NCI-H1694 treated with DMSO at 0.1 percent for 48 hours (cell line): ENCODE data around the gene DECR2.
"Not testable (repeated sequence)": the region's sequence is repeated elsewhere in the genome, so short reads cannot be mapped to it uniquely, and the experiment has no call there.

Source experiments
- DNase-seq: peaks from one replicate; lab custom pipeline; 2025; lab: John Stamatoyannopoulos, UW

Gene DECR2

DNA sequence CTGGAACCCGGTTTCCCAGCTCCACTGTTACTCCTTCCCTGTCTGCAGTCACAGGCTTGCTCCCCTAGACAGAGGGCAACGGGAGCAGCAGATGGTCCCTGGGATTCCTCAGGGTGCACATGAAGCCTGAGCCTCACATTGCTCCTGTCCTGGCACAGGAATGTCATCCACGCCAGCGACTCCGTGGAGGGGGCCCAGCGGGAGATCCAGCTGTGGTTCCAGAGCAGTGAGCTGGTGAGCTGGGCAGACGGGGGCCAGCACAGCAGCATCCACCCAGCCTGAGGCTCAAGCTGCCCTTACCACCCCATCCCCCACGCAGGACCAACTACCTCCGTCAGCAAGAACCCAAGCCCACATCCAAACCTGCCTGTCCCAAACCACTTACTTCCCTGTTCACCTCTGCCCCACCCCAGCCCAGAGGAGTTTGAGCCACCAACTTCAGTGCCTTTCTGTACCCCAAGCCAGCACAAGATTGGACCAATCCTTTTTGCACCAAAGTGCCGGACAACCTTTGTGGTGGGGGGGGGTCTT lies 1.6 kb upstream of the DECR2 start:
- DNase-seq, result no peak

GRCh38 chr16:404971-405486 lies 3.3 kb downstream of the DECR2 start:
- no peak for DNase-seq

DNA sequence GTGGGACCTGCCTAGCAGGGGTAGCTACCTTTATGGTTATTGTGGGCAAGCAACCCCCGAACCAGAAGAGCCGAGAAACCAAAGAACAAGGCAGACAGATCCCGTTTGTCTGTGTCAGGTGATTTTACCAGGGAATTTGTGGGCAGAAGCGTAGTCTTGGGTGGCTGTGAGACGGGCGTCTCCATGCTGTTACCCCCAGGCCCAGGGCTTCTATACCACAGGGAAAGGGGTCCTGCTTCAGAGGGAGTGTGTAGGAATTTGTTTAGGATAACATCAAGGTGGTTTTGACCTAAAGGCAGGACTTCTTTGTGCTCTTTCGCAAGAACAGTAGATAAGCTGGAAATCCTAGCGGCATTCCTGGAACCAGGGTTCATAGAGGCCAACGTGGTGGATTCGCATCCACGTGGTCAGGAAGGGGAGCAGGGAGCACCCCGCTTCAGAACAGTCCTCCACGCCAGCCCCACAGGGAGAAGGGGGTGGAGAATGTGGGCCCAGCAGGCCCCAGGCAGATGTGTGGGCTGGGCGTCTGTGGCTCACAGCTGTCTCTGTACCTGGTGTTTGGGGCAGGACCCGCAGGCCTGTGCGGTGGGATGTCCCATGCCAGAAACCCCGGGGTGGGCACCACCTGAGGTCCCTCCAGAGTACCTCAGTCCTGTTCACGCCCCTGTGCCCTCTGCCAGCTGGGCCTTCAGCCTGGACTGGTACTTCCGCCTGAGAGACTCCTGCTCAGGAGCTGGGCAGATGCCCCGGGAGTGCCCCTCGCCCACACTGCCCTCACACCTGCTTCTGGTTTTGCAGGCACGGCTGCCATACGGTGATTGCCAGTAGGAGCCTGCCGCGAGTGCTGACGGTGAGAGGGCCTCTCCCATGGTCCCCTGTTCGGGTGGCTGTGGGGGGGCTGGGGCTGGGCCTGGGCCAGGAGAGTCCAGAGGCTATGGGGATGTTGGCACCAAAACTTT lies 4.1 kb downstream of the DECR2 start:
- DNase-seq, result no peak

DNA sequence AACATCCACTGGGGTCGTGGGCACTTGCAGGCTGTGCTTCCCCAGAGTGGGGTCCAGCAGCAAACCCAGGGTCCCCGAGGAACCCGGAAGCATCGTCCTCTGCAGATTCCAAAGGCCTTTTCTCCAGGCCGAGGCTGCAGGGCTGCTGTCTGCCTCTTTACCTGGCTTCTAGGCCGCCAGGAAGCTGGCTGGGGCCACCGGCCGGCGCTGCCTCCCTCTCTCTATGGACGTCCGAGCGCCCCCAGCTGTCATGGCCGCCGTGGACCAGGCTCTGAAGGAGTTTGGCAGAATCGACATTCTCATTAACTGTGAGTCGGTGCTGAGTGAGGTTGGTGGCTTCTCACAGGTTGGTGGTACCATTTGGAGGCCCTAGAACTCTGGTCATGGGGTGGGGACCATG lies 5.6 kb downstream of the DECR2 start:
- DNase-seq, result no peak

DNA sequence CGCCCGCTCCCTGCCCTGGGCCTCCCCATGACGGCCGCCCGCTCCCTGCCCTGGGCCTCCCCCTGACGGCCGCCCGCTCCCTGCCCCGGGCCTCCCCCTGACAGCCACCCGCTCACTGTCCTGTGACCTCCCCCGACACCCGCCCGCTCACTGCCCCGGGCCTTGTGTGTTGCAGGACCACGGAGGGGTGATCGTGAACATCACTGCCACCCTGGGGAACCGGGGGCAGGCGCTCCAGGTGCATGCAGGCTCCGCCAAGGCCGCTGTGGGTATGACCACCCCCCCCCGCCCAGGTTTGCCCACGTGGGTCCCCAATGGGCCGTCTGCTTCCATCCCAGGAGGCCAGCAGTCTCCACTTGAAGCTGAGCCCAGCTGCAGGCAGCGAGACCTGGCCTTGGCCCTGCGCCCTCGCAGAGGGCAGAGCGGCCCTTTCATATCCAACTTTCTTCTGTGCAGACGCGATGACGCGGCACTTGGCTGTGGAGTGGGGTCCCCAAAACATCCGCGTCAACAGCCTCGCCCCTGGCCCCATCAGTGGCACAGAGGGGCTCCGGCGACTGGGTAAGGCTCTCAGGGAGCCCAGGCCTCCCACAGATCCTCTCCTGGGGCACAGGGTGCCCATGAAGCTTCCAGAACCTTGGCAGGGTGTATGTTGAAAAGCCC lies 9.0 kb downstream of the DECR2 start:
- DNase-seq, result no peak

DNA sequence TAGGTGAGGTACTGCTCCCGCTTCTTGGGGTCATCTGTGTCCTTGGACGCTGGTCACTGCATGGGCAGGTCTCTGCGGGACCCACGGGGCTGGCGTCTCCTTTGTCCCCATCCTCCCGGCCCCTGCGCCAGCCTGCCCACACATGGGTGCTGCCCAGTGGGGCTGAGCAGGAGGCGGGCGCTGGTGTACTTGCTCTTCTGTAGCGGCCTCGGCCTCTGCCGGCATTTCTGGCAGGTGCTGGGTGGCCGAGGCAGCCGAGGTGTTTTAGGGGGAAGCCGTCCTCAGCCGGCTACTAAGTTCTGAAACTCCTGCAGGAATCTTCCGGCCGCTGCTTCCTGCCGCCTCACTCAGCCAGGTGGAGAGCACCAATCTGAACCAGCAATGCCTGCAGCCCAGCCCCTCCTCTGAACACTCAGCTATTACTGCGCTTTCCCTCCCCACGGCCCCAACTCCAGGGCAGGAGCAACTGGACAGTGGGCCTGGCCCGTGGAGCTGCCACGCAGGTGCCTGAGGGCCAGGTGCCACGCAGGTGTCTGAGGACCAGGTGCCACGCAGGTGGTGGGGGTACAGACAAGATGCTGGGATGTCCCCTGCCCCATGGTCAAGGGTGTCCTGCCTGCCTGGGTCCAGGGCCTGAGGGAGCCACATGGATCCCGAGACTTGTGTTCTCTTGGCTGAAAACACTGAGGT lies 10.0 kb downstream of the DECR2 start:
- no peak for DNase-seq

- DNase-seq, result no peak
Observed at GRCh38 chr16:414395-415169, 12.9 kb downstream of the DECR2 start.

GRCh38 chr16:415170-415498 lies 13.4 kb downstream of the DECR2 start:
- DNase-seq, result not testable (repeated sequence)

DNA sequence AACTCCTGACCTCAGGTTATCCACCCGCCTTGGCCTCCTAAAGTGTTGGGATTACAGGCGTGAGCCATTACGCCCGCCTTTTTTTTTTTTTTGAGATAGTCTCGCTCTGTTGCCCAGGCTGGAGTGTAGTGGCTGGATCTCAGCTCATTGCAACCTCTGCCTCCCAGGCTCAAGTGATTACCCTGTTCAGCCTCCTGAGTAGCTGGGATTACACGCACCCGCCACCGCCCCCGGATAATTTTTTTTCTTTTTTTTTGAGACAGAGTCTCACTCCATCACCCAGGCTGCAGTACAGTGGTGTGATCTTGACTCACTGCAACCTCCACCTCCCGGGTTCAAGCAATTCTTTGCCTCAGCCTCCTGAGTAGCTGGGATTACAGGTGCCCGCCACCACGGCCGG lies 20.5 kb downstream of the DECR2 start:
- DNase-seq, result not testable (repeated sequence)

- peak; percentile 15 for DNase-seq
Observed at GRCh38 chr16:424033-424622, 22.4 kb downstream of the DECR2 start.

GRCh38 chr16:424623-425081 lies 23.0 kb downstream of the DECR2 start:
- DNase-seq, result no peak

GRCh38 chr16:425082-425718 lies 23.5 kb downstream of the DECR2 start, which contains the start of gene RAB11FIP3:
RAB11FIP3 (plus strand) TSS chr16:425649; CDS start chr16:426007, 358 bp downstream.
- DNase-seq, result peak; percentile 71

DNA sequence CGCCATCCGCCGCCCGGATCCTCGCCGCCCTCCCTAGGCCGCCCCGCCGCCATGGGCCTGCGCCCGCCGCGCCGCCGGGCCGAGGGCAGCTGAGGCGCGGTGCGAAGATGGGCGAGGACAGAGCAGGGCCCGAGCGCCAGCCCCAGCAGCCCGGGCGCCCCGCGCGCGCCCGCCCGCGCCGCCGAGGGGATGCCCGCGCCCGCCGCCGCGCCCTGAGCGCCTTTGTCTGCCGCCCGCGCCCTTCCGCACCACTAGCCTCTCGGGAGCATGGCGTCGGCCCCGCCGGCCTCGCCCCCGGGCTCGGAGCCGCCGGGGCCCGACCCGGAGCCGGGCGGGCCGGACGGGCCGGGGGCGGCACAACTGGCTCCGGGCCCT lies 24.0 kb downstream of the DECR2 start:
- no peak for DNase-seq

GRCh38 chr16:426115-426905 lies 24.6 kb downstream of the DECR2 start:
- no peak for DNase-seq

DNA sequence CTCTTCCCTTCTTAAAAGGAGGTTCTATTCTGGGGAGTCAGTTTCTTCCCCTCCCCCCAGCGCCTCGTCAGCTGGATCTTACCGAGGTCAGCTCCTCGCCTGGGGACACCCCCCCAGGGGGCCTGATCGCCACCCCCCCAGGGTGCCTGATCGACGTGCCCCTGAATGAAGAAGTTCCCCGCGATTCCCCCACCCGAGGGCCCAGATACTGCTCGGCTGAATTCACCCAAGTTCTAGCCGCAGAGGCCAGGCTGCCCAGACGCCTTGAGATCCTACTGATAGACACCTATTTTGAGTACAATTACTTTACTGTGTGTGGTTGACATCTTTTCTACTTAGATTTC lies 25.2 kb downstream of the DECR2 start:
- DNase-seq, result no peak

- no peak for DNase-seq
Observed at GRCh38 chr16:427250-427649, 25.6 kb downstream of the DECR2 start.

DNA sequence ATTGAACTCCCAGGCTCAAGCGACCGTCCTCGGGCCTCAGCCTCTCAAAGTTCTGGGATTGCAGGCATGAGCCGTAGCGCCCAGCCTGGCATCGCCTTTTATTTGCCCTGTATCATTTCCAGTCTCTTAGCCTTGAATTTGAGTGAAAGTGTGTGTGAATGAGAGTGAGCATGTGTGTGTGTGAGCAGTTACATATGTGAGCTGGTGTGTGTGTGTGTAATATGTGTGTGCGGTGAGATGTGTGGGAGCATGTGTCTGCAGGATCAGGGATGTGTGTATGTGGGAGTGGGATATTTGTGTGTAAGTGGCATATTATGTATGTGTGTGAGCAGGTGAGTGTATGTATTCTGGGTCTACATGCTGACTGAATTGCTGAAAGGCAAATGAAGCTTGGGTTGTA lies 29.2 kb downstream of the DECR2 start:
- no peak for DNase-seq

DNA sequence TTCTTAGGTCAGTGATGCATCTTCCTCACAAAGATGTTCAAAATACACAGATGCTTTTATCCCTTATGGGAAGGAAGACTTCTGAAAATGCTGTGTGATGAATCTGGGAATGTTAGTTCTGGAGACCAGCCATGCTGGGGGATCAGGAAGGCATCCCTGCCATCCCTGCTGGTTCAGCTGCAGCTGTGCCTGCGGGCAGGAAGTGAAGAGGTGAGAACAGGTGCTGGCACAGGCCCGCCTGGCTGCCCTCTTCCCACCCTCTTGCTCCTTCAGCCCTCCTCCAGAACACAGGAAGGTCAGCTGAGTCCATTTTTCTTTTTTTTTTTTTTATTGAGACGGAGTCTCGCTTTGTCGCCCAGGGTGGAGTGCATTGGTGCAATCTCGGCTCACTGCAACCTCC lies 38.9 kb downstream of the DECR2 start:
- DNase-seq, result no peak

DNA sequence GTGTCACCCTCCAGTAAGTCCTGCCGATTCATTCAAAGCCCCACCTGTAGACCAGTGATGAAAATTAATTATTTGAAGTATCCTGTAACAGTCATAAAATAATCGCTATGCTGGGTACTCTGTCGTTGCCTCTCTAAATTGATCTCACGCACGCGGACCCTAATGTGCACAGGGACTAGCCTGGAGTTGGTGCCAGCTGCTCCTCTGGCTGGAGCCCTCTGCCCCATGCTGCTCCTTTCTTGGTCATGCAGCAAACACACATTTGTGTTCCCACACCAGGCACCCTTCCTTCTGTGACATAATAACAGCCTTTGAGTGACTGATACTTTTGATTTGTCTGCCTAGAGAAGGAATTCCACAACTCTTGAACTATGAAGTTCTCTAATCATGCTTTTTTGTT lies 39.8 kb downstream of the DECR2 start:
- DNase-seq, result no peak

- DNase-seq, result no peak
Observed at GRCh38 chr16:442976-443375, 41.3 kb downstream of the DECR2 start.
